Fibroblast of peridontal ligament (primary cell): ENCODE measurements around the gene ANKRD33B.
"Not testable (repeated sequence)": the region's sequence is repeated elsewhere in the genome, so short reads cannot be mapped to it uniquely, and the experiment has no call there.

ENCODE experiments used
- DNase-seq: peaks from one replicate; pipeline ENCODE4 v3.0.0-alpha.2; 2010; ENCODE audit errors: extremely low read depth

The ANKRD33B gene

DNA sequence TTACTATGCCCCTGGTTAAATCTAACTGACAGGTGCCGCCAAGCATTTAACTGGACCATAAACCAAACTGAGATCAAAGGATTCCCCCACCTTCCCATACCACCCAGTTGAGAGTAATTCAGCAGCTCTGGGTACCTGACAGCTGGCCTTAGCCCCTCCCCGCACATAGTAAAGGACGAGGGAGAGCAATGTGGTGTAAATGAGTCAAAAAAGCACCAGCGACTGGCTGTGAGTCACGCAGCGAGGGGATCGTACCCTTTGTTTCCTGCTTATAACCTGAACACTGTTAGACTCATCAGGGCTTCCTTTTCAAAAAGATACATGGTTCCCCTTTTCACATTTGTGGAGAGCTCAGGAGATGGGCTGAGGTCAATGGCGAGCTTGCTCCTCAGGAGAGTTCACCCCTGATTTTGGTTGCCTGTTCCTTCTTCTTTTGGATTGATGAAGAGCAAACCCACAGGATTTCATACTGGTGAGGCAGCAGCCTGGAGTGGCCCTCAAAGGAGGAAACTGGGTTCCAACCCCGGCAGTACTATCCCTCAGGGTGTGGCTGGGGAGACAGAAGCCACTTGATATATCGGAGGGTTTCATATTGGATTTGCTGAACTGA, 71.5 kb downstream of the ANKRD33B start:
- no peak for DNase-seq

DNA sequence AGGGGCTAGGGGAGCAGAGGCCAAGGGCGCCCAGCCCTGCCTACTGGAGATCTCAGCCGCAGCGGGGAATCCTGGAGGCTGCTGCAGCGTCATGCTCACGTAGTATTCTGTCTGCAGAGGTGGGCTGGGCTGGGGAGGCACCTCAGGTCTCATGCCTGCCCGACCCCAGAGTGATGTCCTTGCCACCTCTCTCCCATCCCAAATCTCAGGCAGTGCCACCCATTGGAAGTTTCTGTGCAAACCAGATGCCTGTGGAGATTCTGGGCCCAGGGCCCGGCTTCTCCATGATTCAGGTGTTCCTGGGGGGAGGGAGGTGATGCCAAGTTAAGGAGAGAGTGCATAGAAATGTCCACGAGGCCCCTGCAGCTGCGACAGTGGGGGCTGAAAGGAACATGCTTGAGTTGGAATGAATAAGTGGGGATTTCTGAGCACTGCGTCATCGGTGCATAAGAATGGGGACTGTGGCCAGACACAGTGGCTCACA, 72.0 kb downstream of the ANKRD33B start:
- no peak for DNase-seq

DNA sequence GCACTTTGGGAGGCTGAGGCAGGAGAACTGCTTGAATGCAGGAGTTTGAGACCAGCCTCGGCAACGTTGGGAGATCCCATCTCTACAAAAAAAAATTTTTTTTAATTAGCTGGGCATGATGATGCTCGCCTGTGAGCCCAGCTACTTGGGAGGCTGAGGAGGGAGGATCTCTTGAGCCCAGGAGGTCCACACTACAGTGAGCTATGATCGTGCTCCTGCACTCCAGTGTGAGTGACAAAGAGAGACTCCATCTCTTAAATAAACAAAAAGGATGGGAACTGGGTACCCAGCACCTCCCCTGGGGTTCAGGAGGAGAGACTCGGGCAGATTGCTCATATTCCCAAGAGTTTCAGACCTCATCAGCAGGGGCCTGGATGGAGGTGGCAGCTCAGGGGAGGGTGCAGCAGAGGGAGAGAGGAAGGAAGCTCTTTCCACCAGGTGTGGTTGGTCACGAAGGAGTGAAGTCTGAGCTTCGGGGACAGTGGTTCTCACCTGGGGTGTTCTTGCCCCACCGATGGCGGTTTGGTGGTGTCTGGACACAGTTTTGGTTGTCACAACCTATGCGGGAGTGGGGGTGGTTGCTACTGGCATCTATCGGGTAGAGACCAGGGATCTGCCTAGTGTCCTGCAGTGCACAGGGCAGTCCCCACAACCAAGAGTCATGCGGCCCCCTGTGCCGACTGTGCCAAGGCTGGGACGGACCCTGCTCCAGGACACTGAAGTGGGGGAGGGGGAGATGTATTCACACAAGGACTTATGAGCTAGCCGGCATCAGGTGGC, 72.7 kb downstream of the ANKRD33B start:
- DNase-seq: no peak

DNA sequence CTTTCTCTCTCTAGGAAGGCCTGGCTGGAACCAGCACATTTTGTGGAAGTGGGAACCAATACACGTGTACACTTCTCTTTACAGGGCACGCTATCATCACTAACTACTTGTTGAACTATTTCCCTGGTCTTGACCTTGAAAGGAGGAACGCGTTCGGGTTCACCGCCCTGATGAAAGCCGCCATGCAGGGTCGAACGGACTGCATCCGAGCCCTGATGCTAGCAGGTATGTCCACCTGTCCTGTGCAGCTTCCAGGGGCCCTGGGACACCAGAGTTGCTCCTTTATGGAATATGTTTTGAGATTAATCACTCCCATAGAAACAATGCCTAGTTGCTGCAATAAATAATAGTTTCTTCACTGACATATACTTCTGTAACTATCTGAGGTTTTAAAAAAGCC, 74.1 kb downstream of the ANKRD33B start:
- DNase-seq: no peak

DNA sequence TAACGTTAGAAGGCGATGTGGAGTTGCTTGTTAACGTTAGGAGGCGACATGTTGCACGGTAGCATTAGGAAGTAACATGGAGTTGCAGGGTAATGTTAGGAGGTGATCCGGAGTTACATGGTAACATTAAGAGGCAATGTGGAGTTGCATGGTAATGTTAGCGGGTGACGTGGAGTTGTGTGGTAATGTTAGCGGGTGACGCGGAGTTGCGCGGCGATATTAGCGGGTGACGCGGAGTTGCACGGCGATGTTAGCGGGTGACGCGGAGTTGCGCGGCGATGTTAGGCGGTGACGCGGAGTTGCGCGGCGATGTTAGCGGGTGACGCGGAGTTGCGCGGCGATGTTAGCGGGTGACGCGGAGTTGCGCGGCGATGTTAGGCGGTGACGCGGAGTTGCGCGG, 74.9 kb downstream of the ANKRD33B start:
- not testable (repeated sequence) for DNase-seq

DNA sequence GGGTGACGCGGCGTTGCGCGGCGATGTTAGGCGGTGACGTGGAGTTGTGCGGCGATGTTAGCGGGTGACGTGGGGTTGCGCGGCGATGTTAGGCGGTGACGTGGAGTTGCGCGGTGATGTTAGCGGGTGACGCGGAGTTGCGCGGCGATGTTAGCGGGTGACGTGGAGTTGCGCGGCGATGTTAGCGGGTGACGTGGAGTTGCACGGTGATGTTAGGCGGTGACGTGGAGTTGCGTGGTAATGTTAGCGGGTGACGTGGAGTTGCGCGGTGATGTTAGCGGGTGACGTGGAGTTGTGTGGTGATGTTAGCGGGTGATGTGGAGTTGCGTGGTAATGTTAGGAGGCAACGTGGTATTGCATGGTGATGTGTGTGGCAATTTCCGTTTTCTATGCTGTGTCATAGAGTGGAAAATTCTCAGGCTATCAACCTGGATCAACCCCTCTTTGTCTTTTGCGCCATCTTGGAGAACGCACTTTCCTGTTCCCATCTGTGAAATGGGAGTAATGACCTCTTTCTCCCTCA, 76.0 kb downstream of the ANKRD33B start:
- DNase-seq: no peak

DNA sequence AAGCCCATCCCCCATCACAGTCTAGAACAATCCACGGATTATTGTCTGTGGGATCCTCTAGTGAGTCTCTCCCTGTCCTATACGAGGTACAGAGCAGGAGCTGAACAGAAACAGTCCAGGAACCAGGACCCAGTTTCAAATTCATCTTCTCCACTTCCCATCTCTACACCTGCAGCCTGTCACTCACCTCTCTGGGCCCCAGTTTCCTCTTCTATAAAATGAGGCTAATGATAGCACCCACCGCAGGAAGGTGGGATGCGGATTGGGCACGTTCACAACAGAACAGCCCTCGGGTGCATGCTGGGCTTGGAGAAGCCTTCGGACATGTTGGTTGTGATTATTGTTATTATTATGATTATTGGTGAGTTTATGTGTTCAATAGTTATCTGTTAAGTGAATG, 78.5 kb downstream of the ANKRD33B start:
- no peak for DNase-seq

DNA sequence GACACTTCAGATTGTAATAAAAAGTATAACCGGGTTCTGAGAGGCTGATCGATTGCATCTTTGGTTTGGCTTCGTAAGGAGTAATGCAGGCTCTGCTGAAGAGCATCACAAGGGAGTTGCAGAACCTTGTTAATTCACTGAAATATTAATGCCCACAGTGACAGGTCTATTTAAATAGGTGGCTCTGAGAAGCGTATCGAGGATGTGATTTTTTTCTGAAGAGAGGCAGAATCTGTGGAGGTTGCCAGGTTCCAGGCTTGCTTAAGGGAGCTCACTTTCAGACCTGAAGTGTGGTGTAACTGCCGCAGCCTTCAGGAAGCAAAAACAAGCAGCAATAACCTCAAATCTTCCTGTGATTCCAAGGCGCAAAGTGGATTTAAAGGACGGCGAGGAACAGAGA, 80.3 kb downstream of the ANKRD33B start:
- DNase-seq: no peak

DNA sequence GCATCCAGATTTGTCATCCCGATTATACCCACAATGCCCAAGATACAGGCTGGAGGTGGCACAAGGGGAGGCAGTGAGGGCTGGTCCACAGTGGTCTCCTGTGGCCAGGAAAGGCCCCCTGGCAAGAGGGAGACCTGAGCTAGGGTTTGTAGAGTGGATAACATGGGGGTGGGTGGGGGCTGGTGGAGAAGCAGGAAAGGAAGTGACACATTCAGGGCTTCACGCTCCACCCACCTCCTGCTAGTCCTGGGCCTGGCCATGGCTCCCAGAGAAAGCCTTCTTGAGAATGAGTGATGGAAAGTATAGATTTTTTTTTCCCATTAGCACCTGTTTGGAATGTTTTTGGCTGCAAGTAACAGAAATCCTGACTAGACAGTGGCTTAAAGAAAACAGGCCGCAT, 81.3 kb downstream of the ANKRD33B start:
- DNase-seq: no peak

DNA sequence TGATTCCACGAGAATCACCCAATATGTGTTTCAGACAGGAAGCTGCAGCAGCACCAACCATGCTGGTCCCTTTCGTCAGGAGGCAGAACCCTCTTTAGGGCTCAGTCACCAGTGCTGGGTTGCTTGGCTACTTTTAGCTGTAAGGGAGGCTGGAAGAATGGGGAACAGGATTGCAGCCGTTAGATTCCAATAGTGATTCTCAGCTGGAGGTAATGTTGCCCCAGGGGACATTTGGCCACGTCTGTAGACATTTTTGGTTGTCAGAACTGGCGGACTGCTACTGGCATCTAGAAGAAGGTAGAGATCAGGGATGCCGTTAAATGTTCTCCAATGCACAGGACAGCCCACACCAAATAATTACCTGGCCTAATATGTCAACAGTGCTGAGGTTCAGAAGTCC, 81.8 kb downstream of the ANKRD33B start:
- no peak for DNase-seq

DNA sequence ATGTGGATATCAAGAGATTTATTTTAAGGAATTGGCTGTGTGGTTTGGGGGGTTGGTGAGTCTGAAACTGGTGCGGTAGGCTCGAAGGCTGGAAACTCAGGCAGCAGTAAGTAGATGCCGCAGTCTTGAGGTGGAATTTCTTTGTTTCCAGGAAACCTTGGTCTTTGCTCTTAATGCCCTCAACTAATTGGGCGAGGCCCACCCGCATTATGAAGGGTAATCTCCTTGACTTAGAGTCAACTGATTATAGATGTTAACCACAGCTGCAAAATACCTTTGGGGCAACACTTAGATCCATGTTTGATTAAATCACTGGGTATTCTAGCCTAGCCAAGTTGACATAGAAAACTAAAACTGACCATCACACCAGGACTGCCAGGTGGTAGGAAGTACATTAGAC, 83.8 kb downstream of the ANKRD33B start:
- DNase-seq: no peak

DNA sequence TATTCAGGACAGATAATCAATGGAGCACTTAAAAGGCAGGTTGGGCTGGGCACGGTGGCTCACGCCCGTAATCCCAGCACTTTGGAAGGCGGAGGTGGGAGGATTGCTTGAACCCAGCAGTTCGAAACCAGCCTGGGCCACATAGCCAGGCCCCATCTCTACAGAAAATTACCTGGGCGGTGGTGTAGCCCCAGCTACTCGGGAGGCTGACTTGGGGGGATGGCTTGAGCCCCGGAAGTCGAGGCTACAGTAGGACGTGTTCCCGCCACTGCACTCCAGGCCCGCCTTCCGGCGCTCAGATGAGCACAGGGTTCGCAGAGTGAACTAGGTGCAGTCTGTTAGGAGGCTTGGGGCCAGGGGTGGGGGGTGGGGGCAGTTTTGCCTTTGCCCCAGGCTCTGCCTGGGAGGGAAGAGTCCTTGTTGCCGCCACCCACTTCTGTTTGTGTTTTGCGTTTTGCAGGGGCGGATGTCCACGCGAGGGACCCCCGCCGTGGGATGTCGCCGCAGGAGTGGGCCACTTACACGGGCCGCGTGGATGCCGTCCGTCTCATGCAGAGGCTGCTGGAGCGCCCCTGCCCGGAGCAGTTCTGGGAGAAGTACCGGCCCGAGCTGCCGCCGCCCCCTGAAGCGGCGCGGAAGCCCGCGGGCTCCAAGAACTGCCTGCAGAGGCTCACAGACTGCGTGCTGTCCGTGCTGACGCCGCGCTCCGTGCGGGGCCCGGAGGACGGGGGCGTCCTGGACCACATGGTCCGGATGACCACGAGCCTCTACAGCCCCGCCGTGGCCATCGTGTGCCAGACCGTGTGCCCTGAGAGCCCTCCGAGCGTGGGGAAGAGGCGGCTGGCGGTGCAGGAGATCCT, 85.2 kb downstream of the ANKRD33B start:
- DNase-seq: no peak

DNA sequence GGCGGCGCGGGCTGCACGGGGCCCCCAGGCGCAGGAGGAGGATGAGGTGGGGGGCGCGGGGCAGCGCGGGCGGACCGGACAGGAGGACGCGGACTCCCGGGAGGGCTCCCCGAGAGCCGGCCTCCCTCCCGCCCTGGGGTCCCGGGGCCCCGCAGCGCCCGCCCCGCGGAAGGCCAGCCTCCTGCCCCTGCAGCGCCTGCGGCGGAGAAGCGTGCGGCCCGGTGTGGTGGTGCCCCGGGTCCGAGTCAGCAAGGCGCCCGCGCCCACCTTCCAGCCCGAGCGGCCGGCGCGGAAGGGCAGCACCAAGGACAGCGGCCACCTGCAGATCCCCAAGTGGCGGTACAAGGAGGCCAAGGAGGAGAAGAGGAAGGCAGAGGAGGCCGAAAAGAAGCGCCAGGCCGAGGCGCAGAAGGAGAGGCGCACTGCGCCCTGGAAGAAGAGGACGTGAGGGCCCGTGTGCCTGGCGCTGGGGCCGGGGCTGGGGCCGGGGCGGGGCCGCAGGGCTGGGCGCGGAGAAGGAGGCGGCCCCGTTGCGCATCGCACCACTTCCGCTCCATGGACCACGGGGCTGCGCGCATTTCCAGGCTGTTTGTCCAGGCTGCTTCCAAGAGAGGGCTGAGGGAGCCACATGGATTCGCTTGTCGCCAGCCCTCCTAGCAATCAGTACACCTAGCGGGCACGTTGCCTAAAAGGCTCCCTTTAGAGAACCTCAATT, 86.0 kb downstream of the ANKRD33B start:
- DNase-seq: no peak

DNA sequence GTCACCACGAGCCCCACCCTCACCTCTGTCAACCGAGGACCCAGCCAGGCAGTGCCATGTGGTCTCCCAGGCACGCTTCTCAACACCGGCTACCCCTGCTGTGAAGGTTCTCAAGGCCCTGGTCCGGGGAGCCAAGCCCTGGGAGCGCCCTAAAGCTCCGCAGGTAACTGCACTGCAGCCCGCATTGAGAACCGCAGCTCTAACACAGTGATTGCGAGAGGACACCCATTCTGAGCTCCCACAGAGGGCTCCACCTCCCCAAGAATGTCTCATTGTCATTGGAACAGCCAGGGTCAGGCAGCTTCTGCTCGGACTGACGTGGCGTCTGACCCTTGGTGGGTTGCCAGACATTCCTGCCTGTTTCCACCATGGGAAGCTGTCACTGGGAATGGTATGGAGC, 88.3 kb downstream of the ANKRD33B start:
- no peak for DNase-seq

DNA sequence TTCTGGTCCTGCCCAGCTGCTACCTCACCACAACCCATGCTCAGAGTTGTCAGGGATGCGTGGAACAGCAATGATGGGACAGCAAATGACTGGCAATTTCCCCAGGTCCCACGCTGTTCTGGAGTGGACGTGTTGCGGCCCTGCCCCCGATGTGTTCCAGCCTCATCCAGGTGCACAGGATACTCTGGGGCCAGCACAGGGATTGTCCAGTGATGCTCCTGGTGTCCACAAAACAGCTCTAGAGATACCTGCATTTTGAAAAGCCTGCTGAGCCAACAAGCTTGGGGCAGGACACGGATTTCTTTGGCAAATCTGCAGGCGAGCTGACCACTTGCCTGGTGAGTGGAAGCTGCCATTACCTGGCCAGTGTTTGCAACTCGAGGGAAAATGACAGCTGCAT, 88.7 kb downstream of the ANKRD33B start:
- DNase-seq: no peak

DNA sequence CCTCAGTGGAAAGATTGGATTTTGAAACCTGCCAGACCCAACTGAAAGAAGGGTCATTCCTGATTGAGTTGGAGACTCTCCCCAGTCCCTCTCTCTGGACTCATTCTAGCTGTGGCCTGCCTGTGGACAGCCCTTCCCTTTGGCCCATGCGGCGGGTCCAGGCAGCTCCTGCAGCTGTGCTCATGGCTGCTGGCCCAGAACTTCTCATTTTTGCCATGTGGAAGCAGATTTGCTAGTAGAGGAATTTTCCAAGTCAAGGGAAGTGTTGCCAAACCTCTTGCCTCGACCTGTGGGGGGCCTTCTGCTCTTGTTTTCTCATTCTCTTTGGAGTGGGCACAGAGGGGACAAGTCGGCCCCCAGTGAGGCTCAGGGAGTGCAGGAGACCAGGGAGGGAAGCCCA, 89.2 kb downstream of the ANKRD33B start:
- DNase-seq: peak; percentile 62

DNA sequence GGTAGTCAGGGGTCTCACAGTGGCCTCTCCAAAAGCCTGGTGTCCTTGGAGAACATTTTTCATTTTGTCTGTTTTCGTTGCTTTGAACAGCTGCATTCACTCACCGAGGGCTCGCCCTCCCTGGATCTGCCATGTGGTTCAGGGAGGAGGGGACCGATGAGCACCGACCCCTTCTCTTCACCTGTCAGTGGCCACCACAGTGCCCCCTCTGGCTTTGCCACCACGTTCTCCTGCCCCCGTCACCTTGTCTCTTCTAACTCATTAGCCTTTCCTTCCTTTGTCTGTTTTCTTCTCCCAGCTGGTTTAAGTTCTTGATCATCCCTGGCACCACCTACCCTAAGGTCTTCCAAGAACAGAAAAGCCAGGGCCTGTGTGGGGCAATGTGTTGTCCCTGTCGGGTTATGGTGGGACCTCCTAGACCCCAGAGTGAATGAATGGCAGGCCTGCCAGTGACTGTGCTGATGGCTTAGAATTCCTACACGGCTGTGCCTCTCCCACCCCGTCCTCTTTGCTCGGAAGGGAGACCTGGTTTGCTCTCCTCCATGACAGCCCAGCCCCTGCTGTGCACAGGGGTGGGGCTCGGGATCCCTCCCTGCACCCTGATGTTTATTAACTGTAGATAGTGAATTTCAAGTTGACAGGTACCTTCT, 90.0 kb downstream of the ANKRD33B start:
- DNase-seq: no peak

DNA sequence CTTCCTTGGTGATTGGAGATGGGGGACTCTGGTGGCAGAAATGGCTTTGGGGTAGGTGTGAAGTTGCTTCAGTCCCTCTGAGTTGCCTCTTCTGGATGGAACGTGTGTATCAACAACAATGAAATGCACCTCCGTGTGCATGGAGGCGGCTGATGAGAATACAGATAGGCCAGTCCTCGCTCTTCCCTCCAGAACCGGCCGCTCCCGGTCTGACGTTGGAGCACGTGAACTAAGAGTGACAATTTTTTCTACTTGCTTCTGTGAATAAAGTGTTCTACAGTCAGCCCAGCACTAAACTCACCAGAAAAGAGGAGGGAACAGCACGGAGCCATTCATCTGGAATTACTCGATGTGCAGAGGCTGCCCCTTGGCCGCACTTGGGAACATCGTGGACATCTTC, 90.7 kb downstream of the ANKRD33B start:
- no peak for DNase-seq

DNA sequence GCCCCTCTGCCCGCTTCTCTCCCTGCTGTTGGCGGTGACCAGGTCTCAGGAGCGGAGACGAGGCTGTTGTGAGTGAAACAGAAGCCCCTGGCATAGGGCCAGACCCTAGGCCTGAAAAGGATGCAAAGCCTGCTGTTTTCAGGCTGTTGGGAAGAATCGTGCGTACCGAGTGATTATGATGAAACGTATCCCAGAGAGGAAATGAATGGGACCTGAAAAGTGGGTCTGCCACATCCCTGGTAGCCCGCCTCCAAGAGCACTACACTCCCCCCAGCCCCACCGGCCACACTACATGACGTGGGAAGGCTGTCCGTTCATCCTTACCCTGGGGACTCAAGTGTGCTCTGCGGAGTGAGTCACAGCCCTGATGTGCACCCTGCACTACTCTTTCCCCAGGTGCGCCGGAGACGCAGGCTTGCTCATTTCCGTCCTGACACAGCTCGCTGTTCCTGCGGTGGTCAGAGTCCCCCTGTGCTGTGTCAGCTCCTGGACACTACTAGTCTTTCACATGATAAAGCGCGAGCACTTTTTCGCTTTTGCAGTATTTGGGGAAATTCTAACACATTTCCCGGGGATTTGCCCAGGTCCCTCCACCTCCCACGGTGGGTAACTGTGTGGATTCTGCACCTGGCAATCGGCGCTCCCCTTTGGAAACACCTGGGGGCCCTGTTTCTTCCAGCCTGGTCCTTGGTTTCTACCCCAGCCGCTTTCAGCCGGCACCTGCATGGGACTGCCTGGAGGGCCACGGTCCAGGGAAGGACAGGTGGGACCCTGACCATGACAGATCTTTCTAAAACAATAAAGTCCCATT, 91.5 kb downstream of the ANKRD33B start:
- DNase-seq: no peak
